GM10266 (cell line): ENCODE results near the gene TMEM106B.
"Not testable (repeated sequence)": the region's sequence is repeated elsewhere in the genome, so short reads cannot be mapped to it uniquely, and the experiment has no call there.

Source experiments
- DNase-seq: peaks from one replicate; pipeline ENCODE4 v3.0.0; 2012; ENCODE audit errors: extremely low spot score
- CTCF ChIP-seq: IDR thresholded peaks from 2 replicates; pipeline ENCODE4 v1.5.1; 2012; ENCODE audit warnings: mild to moderate bottlenecking, low read depth; ENCODE audit not compliant: control insufficient read depth, insufficient read depth; ENCODE audit errors: missing control alignments

Gene TMEM106B

DNA sequence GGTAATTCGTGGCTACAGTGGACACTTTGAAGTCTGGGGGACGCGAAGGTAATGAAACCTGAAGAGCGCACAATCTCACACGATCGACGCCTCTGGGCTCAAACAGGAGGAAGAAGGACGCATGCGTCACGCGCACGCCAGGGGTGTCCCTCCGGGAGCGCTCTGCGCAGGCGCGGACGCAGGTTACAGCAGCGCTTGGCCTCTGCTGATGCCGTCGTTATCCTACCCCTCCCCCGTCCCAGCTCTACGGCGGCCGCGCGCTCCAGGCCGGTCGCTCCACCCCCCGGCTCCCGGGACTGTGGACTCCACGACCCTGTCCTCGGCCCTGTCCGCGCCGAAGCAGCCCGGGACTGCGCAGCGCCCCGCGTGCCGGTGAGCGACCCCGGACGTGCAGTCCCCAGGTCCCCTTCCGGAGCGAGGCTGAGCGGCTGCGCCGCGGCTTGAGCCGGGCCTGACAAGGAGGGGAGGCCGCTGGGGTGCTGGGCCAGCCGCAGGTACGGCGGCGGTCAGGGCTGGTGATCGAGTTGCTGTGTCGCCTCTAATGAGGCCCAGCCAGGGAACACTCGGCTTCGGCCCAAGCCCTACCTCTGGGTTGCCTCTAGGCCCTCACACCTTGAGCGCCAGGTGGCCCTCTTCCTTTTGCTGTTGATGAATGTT is at the start of gene TMEM106B:
Gene TMEM106B (plus strand): TSS at position 241 of the 657 bp plus-strand sequence. CDS start 3,517 bp downstream, outside the sequence.
- peak; percentile 46 for TF ChIP-seq CTCF
- peak; percentile 91 for DNase-seq

DNA sequence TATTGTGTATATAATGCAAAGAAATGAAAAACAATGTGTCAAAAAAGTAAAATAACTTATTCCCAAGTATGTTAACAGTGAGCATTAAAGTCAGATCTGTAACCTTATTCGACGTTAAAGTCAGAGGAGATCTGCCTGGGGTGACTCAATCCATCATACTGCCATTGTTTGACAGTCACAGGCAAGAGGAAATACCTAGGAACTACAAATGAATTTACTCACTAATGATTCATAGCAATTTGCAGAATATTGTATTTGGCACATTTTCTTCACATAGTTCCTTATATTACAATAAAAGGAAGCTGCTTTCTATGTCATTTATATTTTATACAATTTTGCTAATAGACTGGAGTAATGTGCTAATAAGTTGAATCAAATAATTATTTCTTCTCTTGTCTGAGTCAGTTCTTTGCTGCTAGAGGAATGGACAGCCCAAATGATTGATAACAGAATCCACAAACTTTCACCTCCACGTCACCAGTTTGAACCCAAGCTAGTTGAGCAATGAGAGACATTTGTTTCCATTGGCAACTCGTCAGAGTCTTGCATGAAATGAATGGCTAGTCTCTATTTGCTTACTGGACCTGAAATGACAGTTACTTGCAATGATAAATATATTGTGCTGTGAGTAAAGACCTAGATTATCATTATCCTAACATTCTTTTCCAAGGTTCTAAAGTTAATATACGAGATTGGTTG is 48.5 kb upstream of the TMEM106B start:
- no peak for TF ChIP-seq CTCF
- DNase-seq: no peak

DNA sequence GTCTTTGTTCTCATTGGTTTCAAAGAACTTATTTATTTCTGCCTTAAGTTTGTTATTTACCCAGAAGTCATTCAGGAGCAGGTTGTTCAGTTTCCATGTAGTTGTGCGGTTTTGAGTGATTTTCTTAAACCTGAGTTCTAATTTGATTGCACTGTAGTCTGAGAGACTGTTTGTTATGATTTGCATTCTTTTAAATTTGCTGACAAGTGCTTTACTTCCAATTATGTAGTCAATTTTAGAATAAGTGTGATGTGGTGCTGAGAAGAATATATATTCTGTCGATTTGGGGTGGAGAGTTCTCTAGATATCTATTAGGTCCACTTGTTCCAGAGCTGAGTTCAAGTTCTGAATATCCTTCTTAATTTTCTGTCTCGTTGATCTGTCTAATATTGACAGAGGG is 43.0 kb upstream of the TMEM106B start:
- DNase-seq: not testable (repeated sequence)

DNA sequence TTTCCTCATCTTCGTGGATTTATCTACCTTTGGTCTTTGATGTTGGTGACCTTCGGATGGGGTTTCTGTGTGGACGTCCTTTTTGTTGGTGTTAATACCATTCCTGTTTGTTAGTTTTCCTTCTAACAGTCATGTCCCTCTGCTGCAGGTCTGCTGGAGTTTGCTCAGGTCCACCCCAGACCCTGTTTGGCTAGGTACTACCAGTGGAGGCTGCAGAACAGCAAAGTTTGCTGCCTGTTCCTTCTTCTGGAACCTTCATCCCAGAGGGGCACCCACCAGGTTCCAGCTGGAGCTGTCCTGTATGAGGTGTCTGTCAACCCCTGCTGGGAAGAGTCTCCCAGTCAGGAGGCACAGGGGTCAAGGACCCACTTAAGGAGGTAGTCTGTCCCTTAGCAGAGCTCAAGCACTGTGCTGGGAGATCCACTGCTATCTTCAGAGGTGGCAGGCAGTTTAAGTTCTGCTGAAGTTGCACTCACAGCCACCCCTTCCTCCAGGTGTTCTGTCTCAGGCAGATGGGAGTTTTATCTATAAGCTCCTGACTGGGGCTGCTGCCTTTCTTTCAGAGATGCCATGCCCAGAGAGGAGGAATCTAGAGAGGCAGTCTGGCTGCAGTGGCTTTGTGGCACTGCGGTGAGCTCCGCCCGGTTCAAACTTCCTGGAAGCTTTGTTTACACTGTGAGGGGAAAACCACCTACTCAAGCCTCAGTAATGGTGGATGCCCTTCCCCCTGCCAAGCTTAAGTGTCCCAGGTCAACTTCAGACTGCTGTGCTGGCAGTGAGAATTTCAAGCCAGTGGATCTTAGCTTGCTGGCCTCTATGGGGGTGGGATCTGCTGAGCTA is 40.9 kb upstream of the TMEM106B start:
- DNase-seq: not testable (repeated sequence)

DNA sequence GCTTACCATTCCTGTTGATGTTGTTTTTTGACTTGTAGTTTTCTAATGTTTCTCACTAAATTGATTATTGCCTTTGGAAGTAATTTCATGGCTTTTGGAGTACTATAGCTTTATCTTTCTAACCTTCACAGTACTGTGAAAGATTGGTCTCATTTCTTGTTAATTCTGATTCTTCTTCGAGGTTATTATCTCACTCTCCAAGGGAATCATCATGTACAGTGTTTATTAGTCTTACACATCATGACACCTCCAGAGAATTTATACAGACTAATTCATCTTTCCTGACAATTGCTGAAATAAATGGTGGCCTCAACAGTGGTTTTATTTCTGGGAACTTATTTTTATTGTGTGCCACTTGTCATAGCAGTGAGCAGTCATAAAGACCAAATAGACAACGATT is 37.4 kb upstream of the TMEM106B start:
- DNase-seq: no peak
- no peak for TF ChIP-seq CTCF

DNA sequence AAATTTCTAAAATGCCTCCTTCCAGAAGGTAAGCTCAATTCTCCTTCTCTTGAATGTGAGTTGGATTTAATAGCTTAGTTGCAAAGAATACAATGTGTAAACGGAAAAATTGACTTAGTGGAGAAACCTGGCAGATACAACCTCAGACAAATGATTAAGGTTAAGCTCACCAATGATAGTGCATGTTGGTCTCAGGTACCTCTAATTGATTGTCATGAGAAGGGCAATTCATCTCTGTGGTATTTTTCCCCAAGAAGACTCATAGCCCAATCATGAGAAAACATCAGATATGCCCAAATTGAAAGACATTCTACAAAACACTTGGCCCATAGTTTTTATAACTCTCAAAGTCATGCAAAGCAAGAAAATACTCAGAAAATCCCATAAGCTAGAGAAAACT is 36.2 kb upstream of the TMEM106B start:
- TF ChIP-seq CTCF: no peak
- no peak for DNase-seq

- no peak for TF ChIP-seq CTCF
- DNase-seq: no peak
These were observed 32.8 kb upstream of the TMEM106B start for GRCh38 chr7:12178317-12178716.

- no peak for TF ChIP-seq CTCF
- no peak for DNase-seq
These were observed 16.7 kb upstream of the TMEM106B start for GRCh38 chr7:12194426-12194825.
